ENCODE results near the gene HSF5. TPM values are rescaled to one million over a fixed set of nuclear protein-coding genes. Genes with fewer than 3 reads are reported as not detected.

The HSF5 gene
- total and polyA plus RNA-seq, 2 of the 13 experiments (the other 11 are each of a cell fraction or from before 2014, with no cell fraction given) = not detected

DNA sequence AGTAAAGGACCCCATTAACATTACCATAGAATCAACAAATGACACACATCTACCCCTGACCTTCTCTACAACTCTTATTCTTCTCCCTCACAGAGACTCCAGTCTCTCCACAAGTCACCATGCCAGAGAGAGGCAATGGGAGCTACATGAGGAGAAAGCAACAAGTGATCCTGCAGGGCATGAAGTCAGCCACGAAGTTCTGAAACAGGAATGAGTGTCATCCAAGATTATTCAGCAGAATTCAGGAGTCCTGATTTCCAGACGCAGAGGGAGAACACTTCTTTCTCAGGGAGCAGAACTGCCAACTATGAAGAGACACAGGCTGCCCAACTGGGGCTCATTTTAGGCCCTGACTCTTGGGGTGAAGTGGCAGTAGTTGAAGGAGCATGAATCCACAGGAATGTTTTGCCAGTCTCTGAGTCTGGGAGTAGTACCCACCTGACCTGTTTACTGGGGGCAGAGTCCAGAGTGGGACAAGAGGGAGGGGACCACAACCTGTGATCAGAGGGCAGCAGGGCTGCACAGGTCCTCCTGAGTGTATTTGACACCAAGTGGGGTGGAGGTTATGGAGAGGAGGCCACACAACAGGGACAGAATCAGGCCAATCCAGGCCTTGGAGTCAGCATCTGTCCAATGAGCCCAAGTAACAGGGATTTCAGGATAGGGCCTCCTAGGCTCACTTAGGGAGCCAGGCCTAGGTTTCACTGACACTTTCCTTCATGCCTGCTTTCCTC, 28.6 kb upstream of the HSF5 start (continued):
- peak; percentile 38; the same call in 1 of the 2 replicates for TF ChIP-seq NCOR1 (IDR thresholded peaks at IDR 0.05; ENCODE audit: borderline replicate concordance, low read length)
- 0 out of 2 replicates have a peak, but pooled peaks have one; percentile 15 for TF ChIP-seq MEF2D (CRISPR knock-in tag; IDR thresholded peaks at IDR 0.05)
- TF ChIP-seq KDM5B (CRISPR knock-in tag; IDR thresholded peaks at IDR 0.05; ENCODE audit: borderline replicate concordance) = no peak
- TF ChIP-seq MTA3 (CRISPR knock-in tag; IDR thresholded peaks at IDR 0.05) = no peak
- TF ChIP-seq RAD21 (CRISPR knock-in tag; IDR thresholded peaks at IDR 0.05) = no peak
- peak; percentile 68; the same call in 1 of the 2 replicates for TF ChIP-seq ZNF788 (CRISPR knock-in tag; IDR thresholded peaks at IDR 0.05; ENCODE audit: borderline replicate concordance)
- TF ChIP-seq ZBTB7B (CRISPR knock-in tag; IDR thresholded peaks at IDR 0.05) = peak; percentile 5; the same call in 1 of the 2 replicates
- TF ChIP-seq TMF1 (CRISPR knock-in tag; IDR thresholded peaks at IDR 0.05; ENCODE audit: low read depth) = no peak
- no peak for TF ChIP-seq BCL6 (CRISPR knock-in tag; IDR thresholded peaks at IDR 0.05)
- no peak for TF ChIP-seq MED13 (CRISPR knock-in tag; IDR thresholded peaks at IDR 0.05)
- TF ChIP-seq, protein P1, sequence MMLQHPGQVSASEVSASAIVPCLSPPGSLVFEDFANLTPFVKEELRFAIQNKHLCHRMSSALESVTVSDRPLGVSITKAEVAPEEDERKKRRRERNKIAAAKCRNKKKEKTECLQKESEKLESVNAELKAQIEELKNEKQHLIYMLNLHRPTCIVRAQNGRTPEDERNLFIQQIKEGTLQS (CRISPR knock-in tag; IDR thresholded peaks at IDR 0.05) = no peak
- peak; percentile 38; the same call in 1 of the 2 replicates for TF ChIP-seq SP5 (CRISPR knock-in tag; IDR thresholded peaks at IDR 0.05; ENCODE audit: borderline replicate concordance, low read depth)
- TF ChIP-seq ZNF883 (CRISPR knock-in tag; IDR thresholded peaks at IDR 0.05; ENCODE audit: not compliant biosample characterization) = no peak
- TF ChIP-seq SMAD3 (CRISPR knock-in tag; IDR thresholded peaks at IDR 0.05) = peak; percentile 53; the same call in 1 of the 2 replicates
- TF ChIP-seq, protein P2, sequence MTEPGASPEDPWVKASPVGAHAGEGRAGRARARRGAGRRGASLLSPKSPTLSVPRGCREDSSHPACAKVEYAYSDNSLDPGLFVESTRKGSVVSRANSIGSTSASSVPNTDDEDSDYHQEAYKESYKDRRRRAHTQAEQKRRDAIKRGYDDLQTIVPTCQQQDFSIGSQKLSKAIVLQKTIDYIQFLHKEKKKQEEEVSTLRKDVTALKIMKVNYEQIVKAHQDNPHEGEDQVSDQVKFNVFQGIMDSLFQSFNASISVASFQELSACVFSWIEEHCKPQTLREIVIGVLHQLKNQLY (CRISPR knock-in tag; IDR thresholded peaks at IDR 0.05) = no peak
- TF ChIP-seq ADNP (CRISPR knock-in tag; IDR thresholded peaks at IDR 0.05) = no peak
- no peak for TF ChIP-seq HHEX (CRISPR knock-in tag; IDR thresholded peaks at IDR 0.05)
- TF ChIP-seq ZNF367 (CRISPR knock-in tag; IDR thresholded peaks at IDR 0.05; ENCODE audit: borderline replicate concordance) = no peak
- no peak for TF ChIP-seq ELF4 (CRISPR knock-in tag; IDR thresholded peaks at IDR 0.05; ENCODE audit: borderline replicate concordance)
- no peak for TF ChIP-seq ZSCAN12 (CRISPR knock-in tag; IDR thresholded peaks at IDR 0.05)
- no peak for TF ChIP-seq GABPA (IDR thresholded peaks at IDR 0.05; ENCODE audit: low read depth, low read length)
- peak; percentile 56 for TF ChIP-seq GABPA (CRISPR knock-in tag; IDR thresholded peaks at IDR 0.05; ENCODE audit: low read depth)
- TF ChIP-seq, protein P3, sequence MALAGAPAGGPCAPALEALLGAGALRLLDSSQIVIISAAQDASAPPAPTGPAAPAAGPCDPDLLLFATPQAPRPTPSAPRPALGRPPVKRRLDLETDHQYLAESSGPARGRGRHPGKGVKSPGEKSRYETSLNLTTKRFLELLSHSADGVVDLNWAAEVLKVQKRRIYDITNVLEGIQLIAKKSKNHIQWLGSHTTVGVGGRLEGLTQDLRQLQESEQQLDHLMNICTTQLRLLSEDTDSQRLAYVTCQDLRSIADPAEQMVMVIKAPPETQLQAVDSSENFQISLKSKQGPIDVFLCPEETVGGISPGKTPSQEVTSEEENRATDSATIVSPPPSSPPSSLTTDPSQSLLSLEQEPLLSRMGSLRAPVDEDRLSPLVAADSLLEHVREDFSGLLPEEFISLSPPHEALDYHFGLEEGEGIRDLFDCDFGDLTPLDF (CRISPR knock-in tag; IDR thresholded peaks at IDR 0.05) = no peak
- no peak for TF ChIP-seq ZFP41 (CRISPR knock-in tag; IDR thresholded peaks at IDR 0.05; ENCODE audit: borderline replicate concordance)
- TF ChIP-seq, protein P4, sequence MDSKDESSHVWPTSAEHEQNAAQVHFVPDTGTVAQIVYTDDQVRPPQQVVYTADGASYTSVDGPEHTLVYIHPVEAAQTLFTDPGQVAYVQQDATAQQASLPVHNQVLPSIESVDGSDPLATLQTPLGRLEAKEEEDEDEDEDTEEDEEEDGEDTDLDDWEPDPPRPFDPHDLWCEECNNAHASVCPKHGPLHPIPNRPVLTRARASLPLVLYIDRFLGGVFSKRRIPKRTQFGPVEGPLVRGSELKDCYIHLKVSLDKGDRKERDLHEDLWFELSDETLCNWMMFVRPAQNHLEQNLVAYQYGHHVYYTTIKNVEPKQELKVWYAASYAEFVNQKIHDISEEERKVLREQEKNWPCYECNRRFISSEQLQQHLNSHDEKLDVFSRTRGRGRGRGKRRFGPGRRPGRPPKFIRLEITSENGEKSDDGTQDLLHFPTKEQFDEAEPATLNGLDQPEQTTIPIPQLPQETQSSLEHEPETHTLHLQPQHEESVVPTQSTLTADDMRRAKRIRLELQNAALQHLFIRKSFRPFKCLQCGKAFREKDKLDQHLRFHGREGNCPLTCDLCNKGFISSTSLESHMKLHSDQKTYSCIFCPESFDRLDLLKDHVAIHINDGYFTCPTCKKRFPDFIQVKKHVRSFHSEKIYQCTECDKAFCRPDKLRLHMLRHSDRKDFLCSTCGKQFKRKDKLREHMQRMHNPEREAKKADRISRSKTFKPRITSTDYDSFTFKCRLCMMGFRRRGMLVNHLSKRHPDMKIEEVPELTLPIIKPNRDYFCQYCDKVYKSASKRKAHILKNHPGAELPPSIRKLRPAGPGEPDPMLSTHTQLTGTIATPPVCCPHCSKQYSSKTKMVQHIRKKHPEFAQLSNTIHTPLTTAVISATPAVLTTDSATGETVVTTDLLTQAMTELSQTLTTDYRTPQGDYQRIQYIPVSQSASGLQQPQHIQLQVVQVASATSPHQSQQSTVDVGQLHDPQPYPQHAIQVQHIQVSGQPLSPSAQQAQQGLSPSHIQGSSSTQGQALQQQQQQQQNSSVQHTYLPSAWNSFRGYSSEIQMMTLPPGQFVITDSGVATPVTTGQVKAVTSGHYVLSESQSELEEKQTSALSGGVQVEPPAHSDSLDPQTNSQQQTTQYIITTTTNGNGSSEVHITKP (CRISPR knock-in tag; IDR thresholded peaks at IDR 0.05; ENCODE audit: low read depth) = no peak

All from HepG2 (cell line).